ENCODE measurements around the gene PLOD2. TPM values are rescaled to one million over a fixed set of nuclear protein-coding genes. Genes with fewer than 3 reads are reported as not detected.

PLOD2 gene
- total RNA-seq, 1 experiment from 2014 or later: 19.3 TPM

DNA sequence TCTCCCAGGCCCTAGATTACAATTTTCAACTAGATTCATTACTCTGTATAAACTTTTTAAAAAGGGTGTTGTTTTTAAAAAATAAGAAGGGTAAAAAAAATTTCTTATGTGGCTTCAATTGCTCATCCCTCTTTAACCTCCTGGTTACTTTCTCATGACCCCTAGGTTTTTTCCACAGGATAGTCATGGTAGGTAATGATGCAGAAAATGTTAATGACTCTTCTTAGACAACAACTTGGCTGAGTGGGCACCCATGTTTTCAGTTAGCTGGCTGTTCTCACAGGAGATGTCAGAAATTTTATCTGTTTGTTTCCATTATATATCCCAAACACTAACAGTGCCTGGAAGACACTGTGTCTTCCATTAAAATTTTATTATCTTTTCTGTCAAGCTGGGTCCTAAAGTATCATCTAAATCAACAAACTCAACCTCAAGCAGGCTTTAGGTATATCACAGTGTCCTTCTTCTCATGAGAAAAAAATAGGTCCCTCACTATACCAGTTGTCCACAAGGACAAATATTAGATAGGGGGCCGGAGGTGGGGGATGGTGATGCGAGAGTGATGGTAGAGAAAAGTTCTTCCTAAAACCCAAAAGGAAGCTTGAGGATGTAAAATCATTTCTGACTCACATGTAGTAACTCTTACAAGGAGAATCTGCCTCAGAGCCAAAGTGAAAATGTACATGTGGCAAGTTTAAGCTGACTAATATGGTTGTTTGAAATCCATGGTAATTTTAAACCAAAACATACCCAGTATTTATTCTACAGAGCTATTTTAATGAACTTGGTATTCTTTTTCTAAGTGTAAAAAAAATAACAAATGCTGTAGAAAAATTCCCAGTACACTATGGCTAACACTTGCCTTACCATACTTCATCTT is 43.3 kb downstream of the PLOD2 start:
- Histone ChIP-seq H3K56ac (ENCODE audit: insufficient read length, low read depth, low read length) (no peak overlapping the region), H4K20me1 (ENCODE audit: control insufficient read depth, insufficient read depth, insufficient read length) (no peaks in the 10 kb centered on the region), H3K9me3 (ENCODE audit: control insufficient read depth, low read depth, low read length) (no peaks in the 10 kb centered on the region), H2BK20ac (ENCODE audit: low read depth, low read length, poor library complexity, severe bottlenecking) (no peak overlapping the region), H2BK5ac (ENCODE audit: insufficient read length, low read length) (no peak overlapping the region), H3K79me1 (ENCODE audit: insufficient read depth, low read depth, low read length, poor library complexity, severe bottlenecking) (no peaks in the 10 kb centered on the region), H2BK12ac (ENCODE audit: insufficient read length, low read depth, low read length) (no peak overlapping the region), H3K4me2 (ENCODE audit: insufficient read depth, insufficient read length, low read length) (no peak overlapping the region), H4K91ac (ENCODE audit: insufficient read length, low read depth, low read length) (no peak overlapping the region), H3K79me2 (ENCODE audit: insufficient read depth, low read length) (no peaks in the 10 kb centered on the region), H2BK120ac (ENCODE audit: low read depth, low read length, poor library complexity, severe bottlenecking) (no peak overlapping the region), H3K27ac (ENCODE audit: insufficient read length, low read depth, low read length) (no peak overlapping the region), H3K18ac (ENCODE audit: insufficient read length, low read depth, low read length) (no peak overlapping the region), H3K4me1 (ENCODE audit: insufficient read depth, low read length) (no peaks in the 10 kb centered on the region), H3K14ac (ENCODE audit: insufficient read depth, low read length) (no peak overlapping the region), H4K5ac (ENCODE audit: insufficient read length, low read depth, low read length) (no peak overlapping the region), H3K9ac (ENCODE audit: extremely low read depth, insufficient read length, low read length) (no peak overlapping the region), H3T11ph (ENCODE audit: low read length) (no peak overlapping the region), H2BK15ac (ENCODE audit: low read depth, low read length) (no peak overlapping the region), H3K23me2 (ENCODE audit: insufficient read length, low read depth, low read length, poor library complexity, severe bottlenecking) (no peaks in the 10 kb centered on the region), H3K27me3 (ENCODE audit: insufficient read depth, low read length) (no peaks in the 10 kb centered on the region), H3K23ac (ENCODE audit: insufficient read length, low read depth, low read length) (no peak overlapping the region), H3K4ac (ENCODE audit: low read depth, low read length) (no peak overlapping the region), H2AK5ac (ENCODE audit: insufficient read length, low read length) (no peak overlapping the region), H2AFZ (ENCODE audit: low read length) (no peak overlapping the region), H4K8ac (replicated peaks; ENCODE audit: insufficient read length, low read depth, low read length) (no peak overlapping the region)
- no peaks in the 10 kb centered on the region for H3K27me3 Mint-ChIP-seq (ENCODE audit: low read depth)
- DNase-seq: no peak
- no peak overlapping the region for H3K27ac Mint-ChIP-seq
- TF ChIP-seq, protein P1, sequence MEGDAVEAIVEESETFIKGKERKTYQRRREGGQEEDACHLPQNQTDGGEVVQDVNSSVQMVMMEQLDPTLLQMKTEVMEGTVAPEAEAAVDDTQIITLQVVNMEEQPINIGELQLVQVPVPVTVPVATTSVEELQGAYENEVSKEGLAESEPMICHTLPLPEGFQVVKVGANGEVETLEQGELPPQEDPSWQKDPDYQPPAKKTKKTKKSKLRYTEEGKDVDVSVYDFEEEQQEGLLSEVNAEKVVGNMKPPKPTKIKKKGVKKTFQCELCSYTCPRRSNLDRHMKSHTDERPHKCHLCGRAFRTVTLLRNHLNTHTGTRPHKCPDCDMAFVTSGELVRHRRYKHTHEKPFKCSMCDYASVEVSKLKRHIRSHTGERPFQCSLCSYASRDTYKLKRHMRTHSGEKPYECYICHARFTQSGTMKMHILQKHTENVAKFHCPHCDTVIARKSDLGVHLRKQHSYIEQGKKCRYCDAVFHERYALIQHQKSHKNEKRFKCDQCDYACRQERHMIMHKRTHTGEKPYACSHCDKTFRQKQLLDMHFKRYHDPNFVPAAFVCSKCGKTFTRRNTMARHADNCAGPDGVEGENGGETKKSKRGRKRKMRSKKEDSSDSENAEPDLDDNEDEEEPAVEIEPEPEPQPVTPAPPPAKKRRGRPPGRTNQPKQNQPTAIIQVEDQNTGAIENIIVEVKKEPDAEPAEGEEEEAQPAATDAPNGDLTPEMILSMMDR (conservative IDR thresholded peaks at IDR 0.05): no peak
- WGBS (ENCODE audit: extremely low coverage, insufficient read length, low lambda C conversion rate): no CpG with 5 or more reads among the region's 2 CpGs
- H3K36me3 Mint-ChIP-seq (ENCODE audit: insufficient read depth in 1 of 3, low read depth in 3 of 3): peaks cover 48 to 73% (median 54%) of the 10 kb centered on the region in 3 experiments
- H3K9me3 Mint-ChIP-seq: peaks cover 22 to 27% of the 10 kb centered on the region in 2 experiments
- no peak overlapping the region for H3K4me3 Mint-ChIP-seq
- no peaks in the 10 kb centered on the region for H3K4me1 Mint-ChIP-seq

Data from H9 (cell line).